ENCODE measurements around the gene LCOR. TPM values are rescaled to one million over a fixed set of nuclear protein-coding genes. Genes with fewer than 3 reads are reported as not detected.

Gene LCOR
- total and polyA plus RNA-seq, 2 of the 13 experiments (the other 11 are each of a cell fraction or from before 2014, with no cell fraction given): 12.4 to 23.7 TPM

- POLR2A ChIA-PET: no interaction called here
- no peaks in the 10 kb centered on the region for H3K9me3 ChIP-seq (ENCODE audit: low read length)
- H3K4me2 ChIP-seq (ENCODE audit: low read depth, low read length): no peak overlapping the region
- in situ Hi-C loops (cut with HindIII; ENCODE audit: extremely low pct_ligation_motif_present, low pct_unique_long_range_greater_than_20kb) (no loop called here), intact Hi-C loops (cut with micrococcal nuclease; ENCODE audit: unreplicated experiment) (no loop called here)
- ATAC-seq: no peak
- H3K36me3 ChIP-seq (replicated peaks in 1 of 2; ENCODE audit: control insufficient read depth in 1 of 2, insufficient read depth in 2 of 2, low read length in 2 of 2): peaks cover 0 to 1% of the 10 kb centered on the region in 2 experiments; a peak in 2 of 5 replicates
- no peaks in the 10 kb centered on the region for H3K27me3 ChIP-seq (ENCODE audit: control insufficient read depth in 1 of 2, insufficient read depth in 2 of 2, low read length in 2 of 2)
- H3K27ac ChIP-seq (ENCODE audit: extremely low read length, insufficient read depth, low read length): no peak overlapping the region
- CTCF ChIA-PET (ENCODE audit: low intra/inter-chr PET ratio, low total read pairs): no interaction called here
- no peak overlapping the region for H2AFZ ChIP-seq (ENCODE audit: low read length)
- FAIRE-seq: no peak
- peaks cover 20% of the 10 kb centered on the region for H4K20me1 ChIP-seq (ENCODE audit: insufficient read depth, low read length)
- H3K9ac ChIP-seq (ENCODE audit: insufficient read depth, low read depth, low read length): no peak overlapping the region
- peaks cover 57% of the 10 kb centered on the region for H3K4me1 ChIP-seq (ENCODE audit: insufficient read depth, low read length)
- BruUV-seq (replicated peaks): no TSS peak
- peaks cover 95% of the 10 kb centered on the region for H3K79me2 ChIP-seq (ENCODE audit: insufficient read depth, low read length)
- no peak overlapping the region for H3K4me3 ChIP-seq (replicated peaks in 1 of 3; ENCODE audit: insufficient read depth in 1 of 3, low read depth in 2 of 3, low read length in 3 of 3)
- TF ChIP-seq ZFP41 (CRISPR knock-in tag; IDR thresholded peaks at IDR 0.05; ENCODE audit: borderline replicate concordance) (no peak), POLR2AphosphoS2 (IDR thresholded peaks at IDR 0.05; ENCODE audit: low read depth, low read length) (no peak)
- no peak for DNase-seq (ENCODE audit: low spot score)
- 24% methylated on average over 1 of the region's 1 CpG for WGBS (ENCODE audit: low lambda C conversion rate)
Measured at GRCh38 chr10:96896884-96897589, 64.9 kb downstream of the LCOR start.

- intact Hi-C loops (cut with micrococcal nuclease; ENCODE audit: unreplicated experiment) (no loop called here), in situ Hi-C loops (cut with HindIII; ENCODE audit: extremely low pct_ligation_motif_present, low pct_unique_long_range_greater_than_20kb) (no loop called here)
- 91% methylated on average over 1 of the region's 1 CpG for WGBS (ENCODE audit: low lambda C conversion rate)
- no peaks in the 10 kb centered on the region for H3K27me3 ChIP-seq (ENCODE audit: control insufficient read depth in 1 of 2, insufficient read depth in 2 of 2, low read length in 2 of 2)
- H3K9ac ChIP-seq (ENCODE audit: insufficient read depth, low read depth, low read length): no peak overlapping the region
- no peaks in the 10 kb centered on the region for H3K36me3 ChIP-seq (replicated peaks in 1 of 2; ENCODE audit: control insufficient read depth in 1 of 2, insufficient read depth in 2 of 2, low read length in 2 of 2)
- peaks cover 96% of the 10 kb centered on the region for H3K79me2 ChIP-seq (ENCODE audit: insufficient read depth, low read length)
- peaks cover 25% of the 10 kb centered on the region for H4K20me1 ChIP-seq (ENCODE audit: insufficient read depth, low read length)
- no TSS peak for BruUV-seq (replicated peaks)
- no peaks in the 10 kb centered on the region for H3K9me3 ChIP-seq (ENCODE audit: low read length)
- no peak for DNase-seq (ENCODE audit: low spot score)
- H3K27ac ChIP-seq (ENCODE audit: extremely low read length, insufficient read depth, low read length): no peak overlapping the region
- no peak overlapping the region for H3K4me2 ChIP-seq (ENCODE audit: low read depth, low read length)
- no peak for TF ChIP-seq BRCA1 (CRISPR knock-in tag; IDR thresholded peaks at IDR 0.05)
- no peak for TF ChIP-seq ZNF496 (CRISPR knock-in tag; IDR thresholded peaks at IDR 0.05; ENCODE audit: insufficient replicate concordance)
- no peak for TF ChIP-seq ZNF720 (CRISPR knock-in tag; IDR thresholded peaks at IDR 0.05)
- no peak for TF ChIP-seq ZNF572 (CRISPR knock-in tag; IDR thresholded peaks at IDR 0.05)
- no peak for TF ChIP-seq DR1 (CRISPR knock-in tag; IDR thresholded peaks at IDR 0.05)
- TF ChIP-seq NBN (conservative IDR thresholded peaks at IDR 0.05): no peak
- TF ChIP-seq FLYWCH1 (CRISPR knock-in tag; IDR thresholded peaks at IDR 0.05): no peak
- no peak for TF ChIP-seq ATF2 (CRISPR knock-in tag; IDR thresholded peaks at IDR 0.05)
- no peak for TF ChIP-seq FOXK2 (IDR thresholded peaks at IDR 0.05)
- TF ChIP-seq SOX6 (IDR thresholded peaks at IDR 0.05): no peak
- no peak for TF ChIP-seq SOX6 (CRISPR knock-in tag; IDR thresholded peaks at IDR 0.05)
- ATAC-seq: no peak
- no peak overlapping the region for H3K4me3 ChIP-seq (replicated peaks in 1 of 3; ENCODE audit: insufficient read depth in 1 of 3, low read depth in 2 of 3, low read length in 3 of 3)
- no peak overlapping the region for H2AFZ ChIP-seq (ENCODE audit: low read length)
- peaks cover 70% of the 10 kb centered on the region for H3K4me1 ChIP-seq (ENCODE audit: insufficient read depth, low read length)
- FAIRE-seq: no peak
- ChIA-PET POLR2A (no interaction called here), CTCF (ENCODE audit: low intra/inter-chr PET ratio, low total read pairs) (no interaction called here)
Measured at GRCh38 chr10:96902117-96902516, 70.0 kb downstream of the LCOR start.
